ENCODE data around the gene PTPRG.

- TF ChIP-seq EZH2phosphoT487 (IDR thresholded peaks at IDR 0.05; ENCODE audit: insufficient read depth, low read depth) (no peak), EZH2 (IDR thresholded peaks at IDR 0.05; ENCODE audit: insufficient read depth, poor library complexity, severe bottlenecking) (no peak)
These were observed 404.8 kb downstream of the PTPRG start for GRCh38 chr3:61966200-61966599.

Measured in GM23248 (cell line).